ENCODE measurements around the gene SRXN1. TPM values are rescaled to one million over a fixed set of nuclear protein-coding genes. Genes with fewer than 3 reads are reported as not detected.

Gene SRXN1
- total RNA-seq = 42.1 and 44.8 TPM in 2 replicates

GRCh38 chr20:653110-653589, at the start of gene SRXN1:
Gene SRXN1 (minus strand): TSS chr20:653200. CDS start chr20:653185, 15 bp downstream.

DNA sequence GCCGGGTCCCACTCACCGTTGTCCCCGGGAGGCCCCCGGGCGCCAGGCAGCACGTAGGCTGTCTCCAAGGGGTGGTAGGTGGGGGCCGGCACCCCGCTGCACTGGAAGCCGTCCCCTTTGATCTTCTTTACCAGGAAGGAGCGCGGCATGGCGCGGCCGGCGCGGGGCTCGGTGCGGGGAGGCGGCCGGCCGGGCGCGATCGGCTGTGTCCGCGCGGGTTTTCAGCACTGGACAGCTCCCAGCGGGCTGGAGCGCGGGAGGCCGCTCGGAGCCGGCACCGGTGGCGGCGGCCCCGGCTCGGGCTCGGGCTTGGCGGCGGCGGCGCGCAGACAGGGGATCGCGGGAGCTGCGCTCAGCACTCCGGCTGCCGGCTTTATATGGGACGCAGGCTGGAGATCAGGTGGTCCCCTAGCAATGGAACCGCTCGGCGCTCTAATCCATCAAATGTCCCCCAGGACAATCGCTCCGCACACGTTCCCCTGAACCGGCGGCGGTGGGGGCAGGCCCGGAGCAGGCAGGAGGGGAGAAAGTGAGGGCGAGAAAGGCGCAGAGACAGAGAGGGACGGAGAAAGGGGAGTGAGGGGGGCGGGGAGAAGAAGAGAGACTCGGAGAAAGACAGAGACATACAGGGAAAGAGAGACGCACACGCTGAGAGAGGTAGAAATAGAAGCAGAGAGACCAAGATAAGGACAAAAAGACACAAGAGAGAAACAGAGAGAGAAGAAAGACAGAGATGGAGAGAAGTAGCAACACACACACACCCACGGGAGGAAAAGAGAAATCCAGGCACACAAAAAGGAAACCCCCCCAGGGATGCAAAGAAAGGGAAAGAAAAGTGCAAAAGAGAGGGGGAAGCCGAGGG, 22.7 kb upstream of the SRXN1 start, which contains the start of gene SCRT2:
TSS of gene SCRT2 (minus strand) at position 350 of the 862 bp plus-strand sequence. CDS start at position 149, 201 bp downstream.

GRCh38 chr20:610130-611046, 42.6 kb downstream of the SRXN1 start, which contains the start of gene TCF15:
Gene TCF15 (minus strand): TSS chr20:610309. CDS start chr20:610237, 72 bp downstream.

Other genes starting within 250 kb of the SRXN1 start
- gene RBCK1, start 244.9 kb downstream of the SRXN1 start, total RNA-seq = 111 and 128 TPM in 2 replicates
- gene TBC1D20, start 190.7 kb downstream of the SRXN1 start, total RNA-seq = 27.7 and 39.9 TPM in 2 replicates
- 90.8 and 101 TPM in 2 replicates for gene CSNK2A1, start 109.4 kb downstream of the SRXN1 start, total RNA-seq
- not detected in 2 replicates for gene TCF15, start 42.9 kb downstream of the SRXN1 start, total RNA-seq
- gene SCRT2, start 22.6 kb upstream of the SRXN1 start, total RNA-seq = not detected in 2 replicates
- gene SLC52A3, start 115.3 kb upstream of the SRXN1 start, total RNA-seq = not detected in 2 replicates
- gene FAM110A, start 180.5 kb upstream of the SRXN1 start, total RNA-seq = 11.2 and 11.3 TPM in 2 replicates